Mesothelial cell of epicardium (in vitro differentiated cells): ENCODE results near the gene BRWD1. TPM values are rescaled to one million over a fixed set of nuclear protein-coding genes. Genes with fewer than 3 reads are reported as not detected.

Experiments
- DNase-seq, 2 experiments: peaks; one replicate each; pipeline ENCODE4 v3.0.0; 2021; ENCODE audit warnings: low spot score in 2 of 2; ENCODE audit not compliant: unreplicated experiment in 2 of 2
- H3K27ac Mint-ChIP-seq: 2 replicates; pipeline ENCODE4 v1.8.0; 2021; ENCODE audit warnings: mixed read lengths
- H3K27me3 Mint-ChIP-seq: 2 replicates; pipeline ENCODE4 v1.8.0; 2021; ENCODE audit warnings: low read depth, mixed read lengths
- H3K36me3 Mint-ChIP-seq: 2 replicates; pipeline ENCODE4 v1.8.0; 2021; ENCODE audit warnings: mixed read lengths
- H3K4me1 Mint-ChIP-seq: 2 replicates; pipeline ENCODE4 v1.8.0; 2021; ENCODE audit warnings: mixed read lengths
- H3K4me3 Mint-ChIP-seq: 2 replicates; pipeline ENCODE4 v1.8.0; 2021; ENCODE audit warnings: mild to moderate bottlenecking, moderate library complexity, mixed read lengths
- H3K9me3 Mint-ChIP-seq: 2 replicates; pipeline ENCODE4 v1.8.0; 2021; ENCODE audit warnings: mixed read lengths
- CTCF ChIP-seq: fragments of 200-600 bp; sonication (generic); IDR thresholded peaks from one replicate; pipeline ENCODE4 v1.5.0; 2021; ENCODE audit warnings: antibody characterized with exemption; ENCODE audit not compliant: unreplicated experiment
- total RNA-seq: library from RNA; stranded (reverse); gene quantifications from 3 replicates; pipeline ENCODE4 v1.2.1, GENCODE V29; 2021

BRWD1 gene
- total RNA-seq, 1 donor from 2014 or later = 65.9 TPM

- H3K4me3 Mint-ChIP-seq = peak overlapping the region; percentile 97
- H3K36me3 Mint-ChIP-seq = peaks cover 19% of the 10 kb centered on the region
- no peaks in the 10 kb centered on the region for H3K9me3 Mint-ChIP-seq
- no peak for DNase-seq
- peaks cover 35% of the 10 kb centered on the region for H3K4me1 Mint-ChIP-seq
- no peaks in the 10 kb centered on the region for H3K27me3 Mint-ChIP-seq
- H3K27ac Mint-ChIP-seq = peak overlapping the region; percentile 92
- TF ChIP-seq CTCF = no peak
Observed at GRCh38 chr21:39182016-39182415, 131.4 kb downstream of the BRWD1 start.

- Mint-ChIP-seq H3K27me3 (no peaks in the 10 kb centered on the region), H3K27ac (no peak overlapping the region), H3K9me3 (no peaks in the 10 kb centered on the region), H3K4me1 (peaks cover 28% of the 10 kb centered on the region), H3K36me3 (peaks cover 19% of the 10 kb centered on the region), H3K4me3 (peak overlapping the region; percentile 97)
- TF ChIP-seq CTCF = no peak
- DNase-seq = no peak
Observed at GRCh38 chr21:39181205-39181818, 132.1 kb downstream of the BRWD1 start.

DNA sequence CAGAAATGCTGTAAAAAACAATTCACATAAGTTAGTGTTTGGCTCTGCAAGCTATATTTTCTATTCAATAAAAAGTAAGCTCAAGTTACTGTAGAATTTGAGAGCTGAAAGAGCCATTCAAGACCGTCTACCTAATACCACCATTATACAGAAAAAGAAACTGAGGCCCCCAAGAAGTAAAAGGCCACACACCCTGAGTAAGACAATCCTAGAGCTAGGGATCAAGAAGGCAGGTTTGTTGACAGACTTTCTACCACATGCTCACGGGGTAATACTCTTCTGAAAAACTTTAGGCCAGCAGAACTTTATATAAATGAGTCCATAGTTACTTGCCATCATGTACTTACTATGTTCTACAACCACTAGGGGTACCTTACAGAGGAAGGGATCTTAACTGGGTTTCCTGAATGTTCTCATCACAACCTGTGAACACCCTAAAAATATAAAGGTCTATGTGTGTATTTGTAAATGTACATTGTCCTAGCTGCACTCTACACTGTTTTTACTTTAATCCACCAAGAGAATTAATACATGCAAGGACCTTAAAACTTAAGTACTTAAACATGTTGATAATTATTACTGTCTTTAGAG, 132.9 kb downstream of the BRWD1 start:
- Mint-ChIP-seq H3K9me3 (no peaks in the 10 kb centered on the region), H3K4me3 (no peak overlapping the region)

GRCh38 chr21:39178421-39178820, 135.0 kb downstream of the BRWD1 start:
- Mint-ChIP-seq H3K36me3 (peaks cover 31% of the 10 kb centered on the region), H3K27me3 (no peaks in the 10 kb centered on the region), H3K4me1 (peaks cover 13% of the 10 kb centered on the region), H3K27ac (no peak overlapping the region), H3K4me3 (no peak overlapping the region), H3K9me3 (no peaks in the 10 kb centered on the region)
- DNase-seq = no peak
- TF ChIP-seq CTCF = no peak

More for the DNA sequence above, 132.9 kb downstream of the BRWD1 start:
- TF ChIP-seq CTCF = no peak
- Mint-ChIP-seq H3K4me1 (peaks cover 25% of the 10 kb centered on the region), H3K27me3 (no peaks in the 10 kb centered on the region), H3K36me3 (peaks cover 21% of the 10 kb centered on the region), H3K27ac (no peak overlapping the region)
- no peak for DNase-seq

DNA sequence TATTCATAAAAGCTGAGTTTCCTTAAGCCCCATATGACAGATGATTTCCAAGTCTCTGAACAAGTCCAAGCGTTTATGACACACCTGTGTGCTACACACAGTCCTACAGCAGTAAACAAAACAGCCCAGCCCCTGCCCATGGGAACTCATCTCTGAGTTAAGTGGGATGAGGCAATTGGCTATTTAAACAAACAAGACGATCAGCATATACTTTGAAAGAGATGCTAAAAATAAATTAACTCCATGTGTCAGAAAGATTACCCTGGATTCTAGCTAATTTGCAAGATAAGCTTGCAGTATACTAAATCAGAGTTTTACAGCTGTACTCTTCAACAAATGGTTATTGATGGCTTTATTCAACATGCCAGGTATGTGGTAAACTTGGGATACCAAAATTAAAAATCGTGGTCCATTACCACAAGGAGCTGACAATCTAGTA, 137.1 kb downstream of the BRWD1 start:
- no peaks in the 10 kb centered on the region for H3K27me3 Mint-ChIP-seq
- no peaks in the 10 kb centered on the region for H3K4me1 Mint-ChIP-seq
- TF ChIP-seq CTCF = no peak
- DNase-seq = no peak
- H3K36me3 Mint-ChIP-seq = peaks cover 42% of the 10 kb centered on the region
- no peak overlapping the region for H3K4me3 Mint-ChIP-seq
- H3K9me3 Mint-ChIP-seq = no peaks in the 10 kb centered on the region
- H3K27ac Mint-ChIP-seq = no peak overlapping the region
